GM23338 (cell line): ENCODE data around the gene IFT43. TPM values are rescaled to one million over a fixed set of nuclear protein-coding genes. Genes with fewer than 3 reads are reported as not detected.

ENCODE experiments used
- ATAC-seq: fragments of 200-7000 bp; cut with Tn5 transposase; 3 replicates; pipeline ENCODE4 v1.9.1; 2020
- DNase-seq: peaks from one replicate; pipeline ENCODE4 v3.0.0-alpha.2; 2015; ENCODE audit warnings: low spot score
- H2AFZ ChIP-seq: fragments of 200-600 bp; sonication (generic); 2 replicates; pipeline ENCODE4 v1.8.0; 2016; ENCODE audit warnings: antibody characterized with exemption, mild to moderate bottlenecking, moderate library complexity
- H3F3A ChIP-seq: fragments of 200-600 bp; sonication (generic); replicated peaks from 2 replicates; pipeline ENCODE4 v1.8.0; 2017; ENCODE audit warnings: antibody characterized with exemption, mixed run types, low read depth
- H3K27ac ChIP-seq: fragments of 200-600 bp; sonication (generic); 2 replicates; pipeline ENCODE4 v1.6.1; 2016; ENCODE audit warnings: low read depth
- H3K27me3 ChIP-seq: fragments of 200-600 bp; sonication (generic); 2 replicates; pipeline ENCODE4 v1.8.0; 2016; ENCODE audit warnings: mild to moderate bottlenecking, mixed run types, moderate library complexity; ENCODE audit not compliant: insufficient read depth
- H3K36me3 ChIP-seq: fragments of 200-600 bp; sonication (generic); 2 replicates; pipeline ENCODE4 v1.8.0; 2016; ENCODE audit warnings: mild to moderate bottlenecking; ENCODE audit not compliant: insufficient read depth
- H3K4me1 ChIP-seq: fragments of 200-600 bp; sonication (generic); 2 replicates; pipeline ENCODE4 v1.8.0; 2016; ENCODE audit warnings: mild to moderate bottlenecking, moderate library complexity; ENCODE audit not compliant: insufficient read depth
- H3K4me2 ChIP-seq: fragments of 200-600 bp; sonication (generic); 2 replicates; pipeline ENCODE4 v1.7.1; 2017; ENCODE audit warnings: mixed run types
- H3K4me3 ChIP-seq: fragments of 200-600 bp; sonication (generic); 2 replicates; pipeline ENCODE4 v1.6.1; 2016; ENCODE audit warnings: mixed run types
- H3K79me2 ChIP-seq: fragments of 200-600 bp; sonication (generic); replicated peaks from 2 replicates; pipeline ENCODE4 v1.8.0; 2017; ENCODE audit warnings: mild to moderate bottlenecking; ENCODE audit not compliant: insufficient read depth
- H3K9me2 ChIP-seq: fragments of 200-600 bp; sonication (generic); 2 replicates; pipeline ENCODE4 v1.8.0; 2017; ENCODE audit not compliant: insufficient read depth
- H4K20me1 ChIP-seq: fragments of 200-600 bp; sonication (generic); replicated peaks from 2 replicates; pipeline ENCODE4 v1.8.0; 2017; ENCODE audit warnings: mild to moderate bottlenecking; ENCODE audit not compliant: insufficient read depth
- H3K27ac Mint-ChIP-seq: 2 replicates; pipeline ENCODE4 v1.8.0; 2020; ENCODE audit warnings: inconsistent platforms, mild to moderate bottlenecking, moderate library complexity, mixed read lengths
- H3K27me3 Mint-ChIP-seq: 3 replicates; pipeline ENCODE4 v1.8.0; 2022; ENCODE audit warnings: low read depth, mild to moderate bottlenecking, moderate library complexity, mixed read lengths, inconsistent platforms; ENCODE audit not compliant: insufficient read depth, poor library complexity
- H3K36me3 Mint-ChIP-seq: 3 replicates; pipeline ENCODE4 v1.8.0; 2021; ENCODE audit warnings: low read depth, mild to moderate bottlenecking, inconsistent platforms, moderate library complexity, mixed read lengths
- H3K4me1 Mint-ChIP-seq: 3 replicates; pipeline ENCODE4 v1.8.0; 2020; ENCODE audit warnings: mild to moderate bottlenecking, inconsistent platforms, mixed read lengths
- H3K4me3 Mint-ChIP-seq: 3 replicates; pipeline ENCODE4 v1.8.0; 2021; ENCODE audit warnings: moderate library complexity, mild to moderate bottlenecking, inconsistent platforms, mixed read lengths
- H3K9me3 Mint-ChIP-seq: 3 replicates; pipeline ENCODE4 v1.8.0; 2020; ENCODE audit warnings: moderate library complexity, mild to moderate bottlenecking, inconsistent platforms, mixed read lengths
- EZH2 ChIP-seq: fragments of 200-600 bp; sonication (generic); IDR thresholded peaks from one replicate; pipeline ENCODE4 v1.8.0; 2017; ENCODE audit warnings: antibody characterized with exemption, mild to moderate bottlenecking, low read depth; ENCODE audit not compliant: unreplicated experiment
- EZH2phosphoT487 ChIP-seq: fragments of 200-600 bp; sonication (generic); IDR thresholded peaks from one replicate; pipeline ENCODE4 v1.8.1; 2018; ENCODE audit warnings: antibody characterized with exemption; ENCODE audit not compliant: unreplicated experiment
- JUNB ChIP-seq: IDR thresholded peaks from one replicate; pipeline ENCODE4 v1.6.1; 2016; ENCODE audit warnings: antibody characterized with exemption; ENCODE audit not compliant: unreplicated experiment
- POLR2AphosphoS5 ChIP-seq: IDR thresholded peaks from 2 replicates; pipeline ENCODE4 v1.6.1; 2016; ENCODE audit warnings: antibody characterized with exemption, low read depth
- REST ChIP-seq: IDR thresholded peaks from one replicate; pipeline ENCODE4 v1.6.1; 2018; ENCODE audit warnings: antibody characterized with exemption; ENCODE audit not compliant: unreplicated experiment
- STAT1 ChIP-seq: IDR thresholded peaks from one replicate; pipeline ENCODE4 v1.6.1; 2016; ENCODE audit warnings: antibody characterized with exemption; ENCODE audit not compliant: unreplicated experiment
- ZNF114 ChIP-seq: fragments of 250-450 bp; sonication (Bioruptor Pico); IDR thresholded peaks from 2 replicates; pipeline ENCODE4 v1.5.0; 2020; ENCODE audit warnings: mild to moderate bottlenecking, moderate library complexity
- ZNF331 ChIP-seq: fragments of 250-450 bp; sonication (Bioruptor Pico); IDR thresholded peaks from 2 replicates; pipeline ENCODE4 v1.5.0; 2020; ENCODE audit warnings: low read depth, mild to moderate bottlenecking, moderate library complexity
- polyA plus RNA-seq: library from polyadenylated mRNA; unstranded; fragments of >200 nt; fragmentation: Nextera tagmentation; extraction: Ambion mirVana; gene quantifications from 2 replicates; pipeline ENCODE4 v1.2.1, GENCODE V29; 2016
- total RNA-seq: library from RNA; depleted of rRNA; stranded (reverse); fragments of >200 nt; shearing (Covaris generic); gene quantifications from 2 replicates; pipeline ENCODE4 v1.2.3, GENCODE V29; 2014

Gene IFT43
- total and polyA plus RNA-seq, 2 experiments from 2014 or later = 21.5 to 43.1 TPM

- no peak for TF ChIP-seq STAT1
- TF ChIP-seq ZNF114 (CRISPR knock-in tag) = no peak
- TF ChIP-seq POLR2AphosphoS5 = no peak
- TF ChIP-seq JUNB = no peak
- TF ChIP-seq REST = no peak
- TF ChIP-seq EZH2 = no peak
These were observed 14.1 kb downstream of the IFT43 start (continued) for GRCh38 chr14:75999511-76000190.

- Histone ChIP-seq H4K20me1 (peaks cover 2% of the 10 kb centered on the region; the same call in 1 of the 2 replicates), H3K27me3 (no peaks in the 10 kb centered on the region), H3K9me2 (no peaks in the 10 kb centered on the region), H3K4me3 (no peak overlapping the region), H3K4me2 (no peak overlapping the region), H3K79me2 (no peaks in the 10 kb centered on the region), H3K4me1 (no peaks in the 10 kb centered on the region), H2AFZ (no peak overlapping the region), H3F3A (no peaks in the 10 kb centered on the region), H3K36me3 (peaks cover 18% of the 10 kb centered on the region), H3K27ac (no peak overlapping the region)
- DNase-seq (no peak), ATAC-seq (no peak)
- peaks cover 53% of the 10 kb centered on the region for H3K36me3 Mint-ChIP-seq
- TF ChIP-seq POLR2AphosphoS5 (no peak), EZH2 (no peak), JUNB (no peak), EZH2phosphoT487 (no peak)
- H3K27me3 Mint-ChIP-seq = peaks cover 2% of the 10 kb centered on the region
- H3K27ac Mint-ChIP-seq = no peak overlapping the region
- H3K4me1 Mint-ChIP-seq = no peaks in the 10 kb centered on the region
- no peak overlapping the region for H3K4me3 Mint-ChIP-seq
- peaks cover 19% of the 10 kb centered on the region for H3K9me3 Mint-ChIP-seq
These were observed 16.8 kb downstream of the IFT43 start for GRCh38 chr14:76002383-76002782.

GRCh38 chr14:76006253-76006652, 20.7 kb downstream of the IFT43 start:
- Mint-ChIP-seq H3K27me3 (peaks cover 2% of the 10 kb centered on the region), H3K9me3 (peaks cover 19% of the 10 kb centered on the region), H3K4me3 (no peak overlapping the region), H3K27ac (no peak overlapping the region), H3K4me1 (no peaks in the 10 kb centered on the region), H3K36me3 (peaks cover 39% of the 10 kb centered on the region)
- Histone ChIP-seq H3K4me1 (no peaks in the 10 kb centered on the region), H4K20me1 (peaks cover 3% of the 10 kb centered on the region; the same call in 1 of the 2 replicates), H2AFZ (no peak overlapping the region), H3F3A (no peaks in the 10 kb centered on the region), H3K36me3 (peaks cover 14% of the 10 kb centered on the region), H3K9me2 (no peaks in the 10 kb centered on the region), H3K27ac (no peak overlapping the region), H3K27me3 (no peaks in the 10 kb centered on the region), H3K4me2 (no peak overlapping the region), H3K4me3 (no peak overlapping the region), H3K79me2 (no peaks in the 10 kb centered on the region)
- DNase-seq = no peak
- TF ChIP-seq ZNF331 (CRISPR knock-in tag) = no peak
- TF ChIP-seq REST = no peak
- no peak for ATAC-seq
